Measurements from ENCODE around the gene SLC43A2.
A peak's percentile ranks its signal among the peaks of the same experiment; 100 is the strongest.
"Not testable (repeated sequence)": the region's sequence is repeated elsewhere in the genome, so short reads cannot be mapped to it uniquely, and the experiment has no call there.

SLC43A2 gene

GRCh38 chr17:1627982-1628855 is at the start of gene SLC43A2:
TSS of gene SLC43A2 (minus strand) at chr17:1628834. CDS start at chr17:1627874, 960 bp downstream.
- DNase-seq: peak; percentile 92 to 94

- DNase-seq: no peak
These were observed 47.8 kb upstream of the SLC43A2 start for GRCh38 chr17:1676401-1676800.

- DNase-seq: no peak
These were observed 44.6 kb upstream of the SLC43A2 start for GRCh38 chr17:1673041-1673785.

DNA sequence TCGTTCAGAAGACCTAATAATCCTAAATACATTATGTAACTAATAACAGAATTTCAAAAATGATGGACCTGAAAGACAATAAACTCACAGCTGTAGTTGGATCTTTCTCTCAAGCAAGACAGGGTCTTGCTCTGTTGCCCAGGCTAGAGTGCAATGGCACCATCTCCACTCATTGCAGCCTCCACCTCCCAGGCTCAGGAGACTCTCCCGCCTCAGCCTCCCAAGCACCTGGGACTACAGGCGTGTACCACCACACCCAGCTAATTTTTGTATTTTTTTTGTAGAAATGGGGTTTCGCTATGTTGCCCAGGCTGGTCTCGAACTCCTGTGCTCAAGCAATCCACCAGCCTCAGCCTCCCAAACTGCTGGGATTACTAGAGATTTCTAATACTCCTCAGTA is 35.3 kb upstream of the SLC43A2 start:
- not testable (repeated sequence) for DNase-seq

GRCh38 chr17:1661045-1661444 is 32.4 kb upstream of the SLC43A2 start:
- no peak for DNase-seq

- DNase-seq: no peak
These were observed 29.5 kb upstream of the SLC43A2 start for GRCh38 chr17:1658100-1658499.

- DNase-seq: no peak
These were observed 25.1 kb upstream of the SLC43A2 start for GRCh38 chr17:1653735-1654134.

DNA sequence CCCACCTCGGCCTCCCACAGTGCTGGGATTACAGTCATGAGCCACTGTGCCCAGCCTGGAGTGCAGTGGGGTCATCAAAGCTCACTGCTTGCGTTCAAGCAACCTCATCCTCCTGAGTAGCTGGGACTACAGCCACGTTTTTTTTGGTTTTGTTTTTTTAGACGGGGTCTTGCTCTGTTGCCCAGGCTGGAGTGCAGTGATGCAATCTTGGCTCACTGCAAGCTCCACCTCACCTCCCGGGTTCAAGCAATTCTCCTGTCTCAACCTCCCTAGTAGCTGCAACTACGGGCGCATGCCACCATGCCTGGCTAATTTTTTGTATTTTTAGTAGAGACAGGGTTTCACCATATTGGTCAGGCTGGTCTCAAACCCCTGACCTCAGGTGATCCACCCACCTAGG is 24.2 kb upstream of the SLC43A2 start:
- not testable (repeated sequence) for DNase-seq

- no peak for DNase-seq
These were observed 22.9 kb upstream of the SLC43A2 start for GRCh38 chr17:1651559-1651844.

- no peak for DNase-seq
These were observed 22.3 kb upstream of the SLC43A2 start for GRCh38 chr17:1650731-1651558.

DNA sequence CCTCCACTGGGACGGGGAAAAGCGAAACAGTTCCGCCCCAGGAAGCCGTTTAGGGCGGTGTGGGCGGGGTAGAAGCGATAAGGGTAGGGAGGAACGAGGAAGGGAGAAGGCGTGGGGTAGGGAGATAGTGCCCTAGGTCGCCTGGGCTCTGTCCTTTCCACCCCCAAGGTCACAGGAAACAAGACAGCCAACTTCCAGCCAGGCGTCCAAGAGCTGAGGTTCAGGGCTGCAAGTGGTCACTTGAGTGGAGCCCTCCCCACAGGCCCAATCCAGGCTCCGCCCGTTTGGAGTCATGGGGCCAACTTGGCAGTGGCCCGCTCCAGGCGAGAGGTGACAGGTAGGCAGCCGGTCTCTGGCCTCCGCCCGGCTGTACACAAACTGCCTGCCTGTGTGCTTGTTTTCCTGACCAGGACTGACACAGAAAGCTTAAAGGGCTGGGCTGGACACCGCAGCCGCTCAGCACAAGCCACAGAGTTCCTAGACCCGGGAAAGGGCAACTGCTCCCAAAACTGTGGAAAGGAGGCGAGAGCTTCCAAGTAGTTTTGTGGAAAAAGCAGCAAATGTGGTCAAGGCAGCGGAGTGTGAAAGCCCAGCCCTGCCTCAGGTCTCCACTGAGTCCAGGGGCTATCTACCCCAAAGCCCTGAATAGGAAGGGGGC is 21.3 kb upstream of the SLC43A2 start, which contains the start of gene RILP:
Gene RILP (minus strand): TSS at position 23 of the 658 bp plus-strand sequence. CDS start 62 bp downstream, outside the sequence.
- peak in 1 of 2 experiments; percentile 57 for DNase-seq

GRCh38 chr17:1648963-1649843 is 20.6 kb upstream of the SLC43A2 start:
- DNase-seq: peak; percentile 90 to 95

DNA sequence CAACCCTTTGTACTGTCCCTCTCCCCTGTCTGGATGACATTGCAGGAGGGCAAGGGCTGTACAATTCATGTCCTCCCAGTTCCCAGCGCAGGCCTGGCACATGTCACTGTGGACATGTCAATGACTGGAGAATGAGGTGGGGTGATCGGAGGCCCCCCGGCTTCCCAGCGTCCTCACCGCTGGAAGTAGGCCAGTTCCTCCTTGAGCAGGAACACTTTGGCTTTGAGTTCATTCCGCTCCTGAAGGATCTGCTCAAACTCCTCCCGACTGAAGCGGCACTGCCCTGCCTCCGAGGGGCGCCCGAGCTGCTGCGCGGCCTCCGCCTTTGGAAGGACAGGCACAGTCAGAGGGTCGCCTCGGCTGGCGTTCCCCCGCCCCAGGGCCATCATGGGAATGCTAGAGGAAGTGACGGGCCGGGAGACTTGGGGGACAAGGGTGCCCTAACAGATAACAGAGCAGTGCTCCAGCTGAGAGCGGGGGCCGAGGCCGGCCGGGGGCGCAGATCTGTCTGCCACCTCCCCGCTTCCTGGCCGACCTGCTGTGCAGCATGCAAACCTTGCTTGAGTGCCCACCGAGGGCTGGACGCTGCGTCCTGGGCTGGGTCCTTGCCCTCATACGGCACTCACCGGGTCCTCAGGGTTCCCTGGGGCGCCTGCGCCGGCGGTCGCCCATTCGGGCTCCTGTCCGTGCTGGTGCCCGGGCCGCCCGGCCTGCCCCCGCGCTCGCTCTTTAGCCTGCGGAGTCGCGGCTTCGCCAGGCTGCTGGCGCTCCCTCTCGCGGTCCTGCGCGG is 19.7 kb upstream of the SLC43A2 start:
- DNase-seq: peak; percentile 43 to 55

DNA sequence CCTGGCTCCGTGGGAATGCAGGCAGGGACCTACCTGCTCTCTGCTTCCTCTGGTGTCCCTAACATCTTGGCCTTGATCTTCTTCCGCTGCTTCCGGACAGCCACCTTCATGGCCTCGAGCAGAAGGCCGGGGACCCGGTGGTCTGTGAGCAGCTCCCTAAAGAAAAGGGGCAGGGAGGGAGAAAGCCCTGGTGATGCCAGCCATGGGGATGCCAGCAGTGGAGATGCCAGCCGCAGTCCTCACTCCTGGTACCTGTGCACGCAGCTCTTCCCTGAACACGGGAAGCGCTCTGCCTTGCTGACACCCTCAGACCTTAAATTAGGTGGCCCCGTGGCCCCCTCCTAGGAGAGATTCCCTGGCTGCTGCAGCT is 19.2 kb upstream of the SLC43A2 start:
- no peak for DNase-seq

DNA sequence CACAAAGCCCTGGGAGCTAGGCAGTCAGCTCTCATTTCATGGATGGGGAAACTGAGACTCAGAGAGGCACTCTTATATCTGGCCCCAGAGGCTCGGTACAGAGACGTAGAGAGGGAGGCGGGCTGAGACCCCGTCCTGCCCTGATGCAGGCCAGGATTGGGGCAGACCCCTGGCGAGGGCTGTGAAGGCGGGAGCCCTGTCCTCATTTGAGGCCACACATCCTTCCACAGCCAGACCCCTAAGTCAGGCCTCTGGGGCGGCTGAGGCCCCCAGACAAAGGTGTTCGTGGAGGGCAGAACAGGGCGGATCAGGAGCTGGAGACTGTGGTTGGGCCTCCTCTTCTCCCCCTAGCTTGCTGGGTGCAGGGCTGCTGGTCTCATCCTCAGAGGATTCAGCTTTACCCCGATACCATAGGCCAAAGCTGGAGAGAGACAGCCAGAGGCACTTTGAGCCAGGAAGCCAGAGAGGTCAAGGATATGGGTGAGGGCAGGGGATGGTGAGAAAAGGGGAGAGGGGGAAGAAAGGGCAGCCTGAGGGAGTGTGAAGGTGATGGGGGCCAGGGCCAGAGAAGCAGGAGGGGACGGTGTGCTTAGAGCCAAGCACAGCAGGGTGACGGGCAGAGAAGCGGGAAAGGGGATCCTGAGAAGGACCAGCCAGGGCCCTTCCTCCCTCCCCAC is 17.7 kb upstream of the SLC43A2 start:
- no peak for DNase-seq

- no peak for DNase-seq
These were observed 16.9 kb upstream of the SLC43A2 start, which contains the start of gene SCARF1 for GRCh38 chr17:1645207-1646171. TSS of gene SCARF1 (minus strand) at chr17:1645732. CDS start at chr17:1645697, 35 bp downstream.

DNA sequence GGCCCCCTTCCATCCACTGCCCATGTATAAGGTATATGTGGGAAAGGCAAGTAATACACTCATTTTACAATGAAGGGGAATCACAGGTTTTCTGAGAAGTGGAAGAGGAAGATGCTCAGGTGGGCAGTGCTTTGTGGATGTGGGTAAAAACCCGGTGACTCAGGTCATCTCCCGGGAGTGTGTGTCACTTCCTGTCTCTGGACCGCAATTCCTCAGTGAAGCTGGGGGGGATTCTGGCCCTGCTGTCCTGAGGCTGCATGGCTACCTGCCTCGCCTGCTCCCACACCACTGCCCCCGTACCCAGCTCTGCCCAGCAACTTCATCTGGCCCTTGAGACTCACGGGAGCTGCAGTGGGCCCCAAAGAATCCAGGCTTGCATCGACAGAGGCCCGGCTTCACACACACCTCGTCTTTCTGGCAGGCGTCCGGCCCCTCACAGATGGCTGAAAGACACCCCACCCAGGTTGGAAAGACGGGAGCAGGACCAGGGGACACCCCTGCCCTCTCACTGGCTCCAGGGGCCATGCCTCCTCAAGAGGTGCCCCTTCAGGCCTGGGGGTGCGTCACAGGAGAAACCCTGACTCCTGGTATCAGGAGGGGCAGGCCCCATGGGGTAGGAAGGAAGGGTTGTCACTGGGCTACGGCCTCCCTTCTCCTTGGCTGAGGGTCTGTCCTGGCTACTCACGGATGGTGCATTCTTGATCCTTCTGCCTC is 16.0 kb upstream of the SLC43A2 start:
- no peak for DNase-seq

DNA sequence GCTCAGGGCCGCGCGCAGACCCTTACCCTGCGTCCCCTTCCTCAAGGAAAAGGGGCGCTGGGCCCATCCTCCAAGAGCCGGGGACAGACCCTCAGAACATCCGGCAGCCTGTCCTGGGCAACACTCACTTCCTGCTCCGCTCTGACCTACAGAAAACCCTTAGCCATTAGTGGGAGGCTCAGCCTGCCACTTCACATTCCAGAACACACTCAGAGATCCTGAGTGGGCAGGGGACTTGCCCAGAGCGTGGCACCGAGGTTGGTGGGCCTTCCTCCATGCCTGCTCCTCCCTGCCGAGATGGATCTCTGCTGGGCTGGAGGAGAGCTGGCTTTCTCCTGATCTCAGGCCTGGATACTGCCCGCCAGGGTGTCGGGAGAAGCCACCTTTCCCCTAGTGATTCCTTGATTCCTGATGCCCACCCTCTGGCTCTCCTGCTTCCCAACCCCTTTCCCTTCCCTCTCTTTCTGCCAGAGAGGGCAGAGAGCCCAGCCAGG is 15.4 kb upstream of the SLC43A2 start:
- no peak for DNase-seq

Measured in SHP77 (cell line).